Stimulated activated CD8-positive, alpha-beta memory T cell treated with anti-CD3 and anti-CD28 coated beads, Interleukin-4, amount 100 ng/mL, for 4 hours (primary cell): ENCODE measurements around the gene TMEM255B.

ENCODE experiments used
- DNase-seq, 2 donors: peaks; one replicate each; pipeline ENCODE4 v3.0.0-alpha.2; 2020; ENCODE audit warnings: low read depth in 2 of 2, low spot score in 1 of 2

TMEM255B gene

GRCh38 chr13:113766035-113766800, 7.2 kb downstream of the TMEM255B start:
- DNase-seq, result no peak

DNA sequence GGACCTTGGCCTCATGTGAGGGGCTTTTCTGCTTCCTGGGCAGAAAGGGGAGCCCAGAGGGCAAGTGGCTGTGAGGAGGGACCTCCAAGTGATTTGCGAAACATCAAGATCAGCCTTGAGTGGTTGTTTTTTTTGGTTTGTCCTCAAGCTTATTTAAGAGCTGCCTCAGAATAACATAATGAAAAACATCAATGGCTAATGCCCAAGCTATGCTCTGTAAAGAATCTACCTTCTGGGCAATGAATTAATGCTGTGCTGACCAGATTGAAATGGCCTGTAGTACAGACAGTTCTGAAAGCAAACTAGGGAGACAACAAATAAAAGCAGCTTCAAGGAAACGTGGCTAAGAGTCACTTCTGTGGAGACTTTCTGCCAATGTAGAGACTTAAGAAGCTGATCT, 8.3 kb downstream of the TMEM255B start:
- no peak for DNase-seq

DNA sequence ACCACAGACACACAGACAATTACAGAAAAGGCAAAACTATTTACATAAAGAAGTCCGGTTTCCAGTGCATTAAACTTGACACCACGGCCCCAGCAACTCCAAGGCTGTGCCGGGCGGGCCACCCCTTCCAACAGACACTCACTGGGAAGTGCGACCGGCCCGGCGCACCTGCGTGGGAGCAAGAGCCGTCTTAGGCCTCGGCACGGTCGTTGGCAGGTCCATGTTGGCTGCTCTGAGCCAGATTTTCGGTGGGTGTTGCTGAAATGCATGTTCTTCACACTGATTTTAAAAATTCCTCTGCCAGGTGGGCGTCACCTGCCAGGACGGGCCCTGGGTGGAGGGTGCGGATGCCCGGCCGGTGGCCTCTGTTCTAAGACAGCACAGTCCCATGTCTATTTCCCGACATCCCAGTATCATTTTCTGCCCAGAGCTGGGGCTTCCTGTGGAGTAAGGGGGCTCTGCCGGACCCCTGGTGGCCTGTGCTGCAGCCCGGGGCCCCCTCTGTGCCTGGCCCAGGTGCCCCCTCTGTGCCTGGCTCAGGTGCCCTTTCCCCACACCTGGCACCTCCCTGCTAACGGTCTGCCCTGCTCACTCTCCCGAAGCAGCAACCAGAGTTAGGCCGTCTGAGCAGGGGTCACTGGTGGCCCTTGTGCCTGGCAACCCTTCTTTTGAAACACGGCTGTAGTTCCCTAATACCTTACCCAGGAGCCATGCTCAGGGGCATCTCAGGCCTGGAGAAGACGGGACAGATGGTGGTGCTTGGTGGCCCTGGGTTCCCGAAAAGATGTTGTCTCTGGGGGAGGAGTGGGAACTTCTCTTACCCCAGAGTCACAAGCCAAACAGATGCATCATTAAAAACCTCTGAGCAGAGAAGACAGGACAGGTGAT, 9.2 kb downstream of the TMEM255B start:
- no peak for DNase-seq

DNA sequence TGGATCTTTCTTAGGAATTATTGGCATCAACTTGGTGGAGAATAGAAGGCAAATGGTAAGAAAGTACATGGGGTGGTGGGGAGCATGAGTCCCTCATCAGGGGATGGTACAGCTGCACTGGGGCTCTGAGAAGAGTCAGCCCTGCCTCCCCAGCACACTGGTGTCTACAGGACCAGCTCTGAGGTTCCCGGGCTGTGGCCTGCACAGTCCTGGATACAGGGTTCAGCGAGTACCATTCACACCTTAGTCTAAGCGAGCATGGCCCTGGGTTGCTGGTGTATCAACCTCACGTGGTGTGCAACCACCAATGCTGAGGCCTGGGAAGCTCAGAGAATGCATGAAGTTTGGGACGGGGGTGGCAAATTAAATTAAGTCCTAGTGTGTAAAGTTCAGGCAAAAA, 10.1 kb downstream of the TMEM255B start:
- DNase-seq, result no peak

DNA sequence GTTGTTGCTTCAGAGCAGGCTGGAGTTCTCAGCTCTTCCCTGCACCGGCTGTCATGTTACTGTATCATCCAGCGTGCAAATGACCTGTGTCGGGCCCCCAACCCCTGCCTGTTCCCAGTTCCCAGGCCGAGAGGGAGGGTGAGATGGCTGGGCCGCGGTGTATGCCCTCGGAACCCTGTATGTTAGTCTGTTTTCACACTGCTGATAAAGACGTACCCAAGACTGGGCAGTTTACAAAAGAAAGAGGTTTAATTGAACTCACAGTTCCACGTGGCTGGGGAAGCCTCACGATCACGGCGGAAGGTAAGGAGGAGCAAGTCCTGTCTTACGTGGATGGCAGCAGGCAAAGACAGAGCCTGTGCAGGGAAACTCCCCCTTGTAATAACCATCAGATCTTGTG, 10.9 kb downstream of the TMEM255B start:
- no peak for DNase-seq

- no peak for DNase-seq
These were observed 11.4 kb downstream of the TMEM255B start for GRCh38 chr13:113770441-113770840.

GRCh38 chr13:113770937-113771336, 11.9 kb downstream of the TMEM255B start:
- no peak for DNase-seq

DNA sequence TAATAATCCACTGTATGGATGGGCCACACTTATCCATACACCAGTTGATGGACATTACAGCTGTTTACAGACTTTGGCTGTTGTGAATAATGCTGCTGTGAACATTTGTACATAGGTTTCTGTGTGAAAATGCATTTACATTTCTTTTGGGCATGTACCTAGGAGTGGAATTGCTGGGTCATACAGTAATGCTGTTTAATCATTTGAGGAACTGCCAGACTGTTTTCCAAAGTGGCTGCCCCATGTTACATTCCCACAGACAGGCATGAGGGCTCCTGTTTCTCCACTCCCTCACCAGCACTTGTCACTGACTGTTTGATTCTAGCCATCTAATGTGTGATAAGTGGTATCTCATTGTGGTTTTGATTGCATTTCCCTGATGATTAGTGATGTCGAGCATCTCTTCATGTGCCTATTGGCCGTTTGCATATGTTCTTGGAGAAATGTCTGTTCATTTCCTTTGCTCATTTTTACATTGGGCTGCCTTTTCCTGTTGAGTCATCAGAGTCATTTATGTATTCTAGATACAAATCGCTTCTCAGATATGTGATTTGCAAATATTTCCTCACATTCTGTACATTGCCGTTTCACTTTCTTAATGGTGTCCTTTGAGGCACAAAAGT, 12.8 kb downstream of the TMEM255B start:
- no peak for DNase-seq

DNA sequence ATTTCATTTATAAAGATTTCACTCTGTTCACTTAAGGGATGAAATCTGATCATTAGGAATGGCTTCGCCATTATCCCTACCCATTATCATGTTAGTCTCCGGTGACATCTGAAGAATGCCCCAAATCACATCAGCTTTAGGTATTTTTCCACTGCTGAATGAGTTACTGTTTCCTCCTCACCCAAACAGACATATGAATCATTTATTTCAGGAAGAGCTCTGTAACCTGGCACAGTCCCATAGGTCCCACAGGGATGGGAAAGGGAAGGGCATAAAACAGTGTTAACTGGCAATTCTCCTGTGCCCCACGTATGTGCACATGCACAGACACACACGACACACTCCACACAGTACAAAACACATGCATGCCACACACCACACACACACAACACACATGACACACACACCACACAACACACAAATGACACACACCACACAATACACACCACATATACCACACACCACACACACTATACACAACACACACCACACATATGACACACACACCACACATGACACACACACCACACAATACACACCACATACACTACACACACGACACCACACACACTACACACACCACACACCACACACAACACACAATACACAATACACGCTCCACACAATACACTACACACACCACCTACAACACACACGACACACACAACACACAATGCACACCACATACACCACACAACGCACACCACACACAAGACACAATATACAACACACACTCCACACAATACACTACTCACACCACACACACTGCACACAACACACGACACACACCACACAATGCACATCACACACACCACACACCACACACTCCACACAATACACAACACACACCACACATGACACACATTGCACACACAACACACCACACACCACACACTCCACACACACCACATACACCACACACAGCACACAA, 15.4 kb downstream of the TMEM255B start:
- DNase-seq, result no peak

GRCh38 chr13:113775451-113776145, 16.6 kb downstream of the TMEM255B start:
- no peak for DNase-seq

- no peak for DNase-seq
These were observed 17.5 kb downstream of the TMEM255B start for GRCh38 chr13:113776231-113777125.

DNA sequence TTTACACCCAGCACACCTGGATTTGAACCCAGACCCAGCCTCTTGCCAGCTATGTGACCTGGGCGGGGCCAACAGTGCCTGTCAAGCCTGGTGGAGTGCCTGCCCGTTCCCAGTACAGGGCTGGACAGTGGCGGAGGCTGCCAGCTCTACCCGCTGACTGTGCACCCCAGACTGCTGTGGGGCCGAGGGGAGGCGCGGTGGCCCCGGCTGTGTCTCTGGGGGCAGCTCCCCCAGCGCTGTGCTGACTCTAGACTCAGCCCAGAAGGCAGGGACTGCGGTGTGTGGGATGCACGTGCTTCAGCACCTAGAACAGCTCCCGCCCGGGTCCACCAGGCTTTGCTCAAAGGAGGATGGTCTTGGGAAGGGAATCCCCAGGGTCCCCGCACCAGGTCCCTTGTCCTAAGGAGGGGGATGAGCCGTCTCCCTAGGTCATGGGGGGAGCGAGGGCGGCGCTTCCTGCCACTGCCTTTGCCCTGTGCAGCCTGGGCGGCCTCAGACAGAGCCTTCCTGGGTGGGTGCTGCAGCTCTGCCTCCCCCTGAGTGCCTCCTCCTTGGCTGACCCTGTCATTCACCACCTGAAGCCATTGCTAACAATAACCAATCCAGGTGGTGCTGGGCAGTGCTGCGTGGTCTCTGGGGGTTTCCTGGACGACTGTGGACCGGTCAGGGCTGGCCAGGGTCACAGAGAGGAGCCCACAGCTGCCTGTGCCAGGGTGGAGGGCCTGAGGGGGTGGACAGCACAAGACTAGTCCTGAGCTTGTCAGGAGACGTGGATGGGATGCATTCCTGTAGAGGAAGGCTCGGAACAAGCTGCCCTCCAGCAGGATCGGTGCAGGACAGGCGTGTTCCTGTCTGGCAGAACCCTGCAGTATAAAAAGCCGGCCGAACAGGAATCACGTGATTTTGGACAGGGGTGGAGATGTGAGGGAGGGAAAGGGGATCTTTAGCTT, 18.6 kb downstream of the TMEM255B start:
- no peak for DNase-seq

DNA sequence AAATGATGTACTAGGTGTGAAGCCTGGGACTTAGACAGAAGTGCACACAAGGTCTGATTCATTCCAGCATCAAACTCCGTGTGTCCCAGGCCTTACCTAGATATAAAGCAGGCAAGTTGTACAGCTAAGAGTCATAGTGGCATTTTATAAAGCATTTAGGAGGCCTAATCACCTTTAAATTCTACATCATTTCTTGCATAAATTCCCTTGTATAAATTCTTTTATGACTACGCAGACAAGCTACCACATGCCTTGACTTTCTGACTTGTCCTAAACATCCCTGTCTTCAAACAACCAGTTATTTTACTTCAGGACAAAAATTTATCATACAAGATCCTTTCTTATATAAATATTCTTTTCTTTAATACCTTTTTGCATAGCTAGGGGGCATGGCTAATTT, 22.5 kb downstream of the TMEM255B start:
- no peak for DNase-seq

DNA sequence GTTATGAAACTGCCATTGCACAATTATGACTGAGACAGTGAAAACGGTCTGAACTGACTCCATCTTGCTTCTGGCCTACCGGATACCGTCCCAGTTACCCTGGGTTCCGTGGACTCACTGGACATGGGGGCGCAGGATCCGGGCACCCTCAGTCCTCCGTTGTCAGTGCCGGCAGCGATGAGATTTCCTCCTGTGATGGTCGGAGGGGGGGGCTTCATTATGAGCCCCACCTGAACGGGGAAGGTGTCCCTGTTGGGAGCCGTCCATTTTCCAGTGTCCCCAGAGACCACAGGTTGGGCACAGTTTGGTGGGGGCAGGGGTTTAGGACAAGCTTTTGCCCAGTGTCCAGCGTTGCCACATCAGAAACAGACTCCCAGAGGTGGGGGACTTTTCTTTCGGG, 23.4 kb downstream of the TMEM255B start:
- no peak for DNase-seq

DNA sequence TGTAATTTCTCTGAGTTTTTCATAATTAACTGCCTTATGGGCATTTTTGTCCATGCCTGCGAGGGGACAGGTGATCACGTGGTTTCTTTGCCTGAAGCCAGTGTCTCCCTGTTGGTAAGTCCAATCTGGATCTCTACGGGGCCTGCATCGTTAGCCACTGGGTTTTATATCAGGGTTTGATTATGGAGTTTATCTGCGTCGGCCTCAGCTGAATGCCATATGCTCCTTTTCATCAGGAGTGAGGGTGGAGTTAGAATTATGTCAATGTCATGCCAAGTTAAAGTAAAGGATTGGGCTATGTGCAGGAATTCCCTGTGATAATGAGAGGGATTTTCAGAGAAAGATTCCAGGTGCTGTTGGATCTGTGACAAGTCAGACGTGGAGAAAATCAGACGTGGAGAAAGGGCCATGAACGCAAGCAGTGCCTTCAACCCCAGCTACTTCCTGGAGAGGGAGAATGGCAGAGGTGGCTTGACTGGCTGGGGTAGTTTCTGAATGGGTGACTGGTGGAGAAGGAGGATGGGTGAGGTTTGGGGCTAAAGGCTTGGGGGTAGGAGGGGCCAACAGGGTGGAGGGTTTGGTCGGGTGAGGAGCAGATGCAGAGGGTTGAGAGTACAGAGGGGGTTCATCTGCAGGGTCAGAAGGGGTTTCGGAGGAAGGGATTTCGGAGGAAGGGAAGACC, 24.3 kb downstream of the TMEM255B start:
- DNase-seq, result no peak

DNA sequence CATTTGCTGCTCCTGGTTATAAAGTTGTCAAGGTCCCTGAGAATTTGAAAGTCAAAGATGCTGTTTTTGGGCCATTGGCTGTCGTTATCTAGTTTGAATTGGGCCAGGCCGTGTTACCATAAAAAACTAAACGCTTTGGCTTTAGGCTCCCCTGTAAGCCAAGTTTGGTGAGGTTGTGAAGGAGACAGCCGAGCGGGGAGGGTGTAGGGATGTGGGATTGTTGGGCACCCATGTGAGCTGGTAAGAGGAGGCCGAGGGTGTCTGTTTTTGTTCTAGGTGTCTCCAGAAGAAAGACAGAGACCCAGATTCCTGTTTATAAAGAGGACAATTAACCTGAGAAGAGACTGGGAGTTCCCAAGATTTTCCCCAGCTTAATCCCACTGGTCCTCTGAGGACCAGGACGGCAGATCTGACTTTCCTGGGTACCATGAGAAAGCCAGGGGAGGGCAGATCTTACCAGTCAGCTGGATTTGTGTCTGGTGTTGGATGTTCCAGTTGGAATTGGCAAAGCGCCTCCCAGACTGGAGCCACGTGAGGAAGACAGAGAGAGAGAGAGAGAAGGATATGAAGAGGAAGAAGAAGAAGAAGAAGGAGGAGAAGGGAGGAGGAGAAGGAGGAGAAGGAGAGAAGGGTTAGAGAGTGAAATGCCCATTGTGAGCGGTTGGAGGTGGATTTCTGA, 25.1 kb downstream of the TMEM255B start:
- no peak for DNase-seq

DNA sequence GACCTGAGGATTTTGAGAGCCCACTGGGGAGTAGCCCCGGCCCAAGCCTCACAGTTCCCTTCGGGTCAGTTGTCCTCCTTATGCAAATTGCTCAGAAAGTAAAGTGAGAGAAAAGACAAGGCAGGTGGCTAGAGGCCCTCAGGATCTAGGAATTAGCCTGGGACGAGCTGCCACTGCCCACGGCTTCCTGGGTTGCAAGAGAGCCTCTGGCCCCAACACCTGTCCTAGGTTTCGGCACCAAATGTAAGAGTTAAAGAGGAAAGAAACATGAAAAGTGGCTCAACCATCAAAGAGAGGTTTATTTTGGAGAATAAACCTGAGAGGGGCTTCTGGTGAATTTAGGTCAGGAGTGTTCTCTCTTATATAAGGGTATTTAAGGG, 25.6 kb downstream of the TMEM255B start:
- no peak for DNase-seq
